ENCODE results near the gene MAP1S. TPM values are rescaled to one million over a fixed set of nuclear protein-coding genes. Genes with fewer than 3 reads are reported as not detected.

MAP1S gene
- total RNA-seq, 2 donors from 2014 or later = 57.8 to 65.8 TPM

Other genes starting within 250 kb of the MAP1S start
- 1 to 10 TPM; 5.8 to 6.3 TPM for gene SLC27A1, start 249.0 kb upstream of the MAP1S start, total RNA-seq
- 10 to 100 TPM; 50.3 to 70.6 TPM for gene PGLS, start 207.8 kb upstream of the MAP1S start, total RNA-seq
- gene COLGALT1, start 163.8 kb upstream of the MAP1S start, total RNA-seq = 10 to 100 TPM; 39.2 to 64.7 TPM
- under 1 TPM; 0.04 to 0.20 TPM for gene UNC13A, start 31.1 kb upstream of the MAP1S start, total RNA-seq
- gene FCHO1, start 32.0 kb downstream of the MAP1S start, total RNA-seq = 10 to 100 TPM; 62.0 to 81.4 TPM
- under 1 TPM; 0.30 to 0.41 TPM for gene B3GNT3, start 75.7 kb downstream of the MAP1S start, total RNA-seq
- 10 to 100 TPM in 1 of 2 donors, 1 to 10 TPM in 1; 6.3 to 10.5 TPM for gene INSL3, start 102.0 kb downstream of the MAP1S start, total RNA-seq
- gene JAK3, start 128.5 kb downstream of the MAP1S start, total RNA-seq = 100 to 1,000 TPM; 204 to 237 TPM
- 1,000 to 10,000 TPM; 3,079 to 3,707 TPM for gene RPL18A, start 140.4 kb downstream of the MAP1S start, total RNA-seq
- 1 to 10 TPM; 1.5 to 2.0 TPM for gene SLC5A5, start 152.5 kb downstream of the MAP1S start, total RNA-seq
- gene CCDC124, start 213.5 kb downstream of the MAP1S start, total RNA-seq = 10 to 100 TPM; 66.4 to 80.8 TPM
- gene KCNN1, start 247.6 kb downstream of the MAP1S start, total RNA-seq = under 1 TPM; 0.19 to 0.36 TPM